ENCODE measurements around the gene MT2A. TPM values are rescaled to one million over a fixed set of nuclear protein-coding genes. Genes with fewer than 3 reads are reported as not detected.

MT2A gene
- polyA plus RNA-seq, 1 donor from 2014 or later: not detected

GRCh38 chr16:56640076-56640475 is 31.7 kb downstream of the MT2A start:
- Histone ChIP-seq H3K4me3 (ENCODE audit: low read length) (no peak overlapping the region), H3K79me2 (replicated peaks; ENCODE audit: insufficient read depth, low read length) (no peaks in the 10 kb centered on the region), H2AFZ (ENCODE audit: low read depth, low read length) (no peak overlapping the region), H3K9me2 (ENCODE audit: insufficient read depth, low read length) (no peaks in the 10 kb centered on the region), H3F3A (ENCODE audit: insufficient read depth, low read length, poor library complexity, severe bottlenecking) (no peaks in the 10 kb centered on the region), H3K27me3 (ENCODE audit: insufficient read depth, low read depth, low read length) (peaks cover 100% of the 10 kb centered on the region), H3K36me3 (ENCODE audit: insufficient read depth, low read length) (no peaks in the 10 kb centered on the region), H4K20me1 (ENCODE audit: insufficient read depth) (no peaks in the 10 kb centered on the region), H3K9me3 (ENCODE audit: low read length) (no peaks in the 10 kb centered on the region), H3K4me2 (ENCODE audit: low read length) (no peak overlapping the region), H3K27ac (ENCODE audit: low read length) (no peak overlapping the region), H3K9ac (ENCODE audit: low read length) (no peak overlapping the region)
- no peak for TF ChIP-seq REST (IDR thresholded peaks at IDR 0.05; ENCODE audit: borderline replicate concordance)
- no peak for TF ChIP-seq SMC3 (conservative IDR thresholded peaks at IDR 0.05; ENCODE audit: poor library complexity)
- no peak for TF ChIP-seq RAD21 (conservative IDR thresholded peaks at IDR 0.05)
- no peak for TF ChIP-seq EZH2 (IDR thresholded peaks at IDR 0.05; ENCODE audit: borderline replicate concordance, insufficient read depth, low read length, poor library complexity, severe bottlenecking)
- TF ChIP-seq CTCF (IDR thresholded peaks at IDR 0.05; ENCODE audit: poor library complexity, severe bottlenecking): no peak
- TF ChIP-seq EP300 (conservative IDR thresholded peaks at IDR 0.05; ENCODE audit: poor library complexity, severe bottlenecking): no peak
- TF ChIP-seq MXI1 (conservative IDR thresholded peaks at IDR 0.05; ENCODE audit: poor library complexity, severe bottlenecking): no peak
- TF ChIP-seq POLR2AphosphoS5 (IDR thresholded peaks at IDR 0.05): no peak
- TF ChIP-seq TAF1 (IDR thresholded peaks at IDR 0.05; ENCODE audit: low read depth): no peak

DNA sequence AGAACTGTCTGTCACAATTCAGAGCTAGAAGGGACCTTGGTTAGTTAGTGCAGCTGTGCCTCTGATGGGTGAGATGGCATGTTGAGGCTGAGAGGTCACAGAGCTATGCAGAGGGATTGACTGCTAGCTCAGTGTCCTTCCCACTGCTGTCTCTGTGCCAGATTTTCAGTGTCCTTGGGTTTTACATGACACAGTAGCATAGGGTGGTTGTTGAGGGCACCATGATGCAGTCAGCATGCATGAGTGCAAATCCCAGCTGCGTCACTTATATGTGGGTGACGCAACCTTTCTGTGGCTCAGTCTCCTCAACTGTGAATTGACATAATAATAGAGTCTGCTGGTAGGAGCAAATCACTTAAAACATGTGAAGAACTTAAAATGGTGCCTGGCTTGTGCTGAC is 32.8 kb downstream of the MT2A start:
- Histone ChIP-seq H3K9me2 (ENCODE audit: insufficient read depth, low read length) (no peaks in the 10 kb centered on the region), H3K9ac (ENCODE audit: low read length) (no peak overlapping the region), H3K4me3 (ENCODE audit: low read length) (no peak overlapping the region), H3K27me3 (ENCODE audit: insufficient read depth, low read depth, low read length) (peaks cover 100% of the 10 kb centered on the region), H3K36me3 (ENCODE audit: insufficient read depth, low read length) (no peaks in the 10 kb centered on the region), H2AFZ (ENCODE audit: low read depth, low read length) (no peak overlapping the region), H3K4me2 (ENCODE audit: low read length) (no peak overlapping the region), H3F3A (ENCODE audit: insufficient read depth, low read length, poor library complexity, severe bottlenecking) (no peaks in the 10 kb centered on the region), H4K20me1 (ENCODE audit: insufficient read depth) (no peaks in the 10 kb centered on the region), H3K79me2 (replicated peaks; ENCODE audit: insufficient read depth, low read length) (no peaks in the 10 kb centered on the region), H3K9me3 (ENCODE audit: low read length) (no peaks in the 10 kb centered on the region), H3K27ac (ENCODE audit: low read length) (no peak overlapping the region)
- TF ChIP-seq RAD21 (conservative IDR thresholded peaks at IDR 0.05) (no peak), EP300 (conservative IDR thresholded peaks at IDR 0.05; ENCODE audit: poor library complexity, severe bottlenecking) (no peak), TAF1 (IDR thresholded peaks at IDR 0.05; ENCODE audit: low read depth) (no peak)

Measured in neural cell (in vitro differentiated cells).